Skin epidermis (tissue), 12 donors: Measurements from ENCODE around the gene CCDC182.

Experiments used
- H3K27ac ChIP-seq, 21 experiments: fragments of 200-600 bp; sonication (generic) in 11 of 21; one replicate each; pipeline ENCODE4 v1.5.0; 2020; ENCODE audit warnings: mild to moderate bottlenecking in 3 of 21, inconsistent platforms in 2 of 21, moderate library complexity in 2 of 21
- H3K4me3 ChIP-seq, 7 experiments: fragments of 200-600 bp; sonication (generic) in 2 of 7; one replicate each; pipeline ENCODE4 v1.5.0; 2020; ENCODE audit warnings: inconsistent platforms in 2 of 7, mild to moderate bottlenecking in 2 of 7, moderate library complexity in 1 of 7

The CCDC182 gene

DNA sequence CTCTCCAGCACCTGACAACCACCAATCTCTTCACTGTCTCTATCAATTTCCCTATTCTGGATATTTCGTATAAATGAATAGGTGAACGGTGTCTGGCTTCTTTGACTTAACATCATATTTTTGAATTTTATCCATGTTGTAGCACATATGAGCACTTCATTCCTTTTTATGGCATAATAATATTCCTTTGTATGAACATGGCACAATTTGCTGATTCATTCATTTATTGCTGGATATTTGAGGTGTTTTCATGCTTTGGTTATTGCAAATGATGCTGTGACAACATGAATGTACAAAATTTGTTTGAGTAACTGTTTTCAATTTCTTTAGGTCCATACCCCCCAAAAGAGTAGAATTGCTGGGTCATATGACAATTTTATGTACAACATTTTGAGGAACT, 12.0 kb downstream of the CCDC182 start:
- Histone ChIP-seq H3K4me3 (no peak overlapping the region), H3K27ac (no peak overlapping the region)

DNA sequence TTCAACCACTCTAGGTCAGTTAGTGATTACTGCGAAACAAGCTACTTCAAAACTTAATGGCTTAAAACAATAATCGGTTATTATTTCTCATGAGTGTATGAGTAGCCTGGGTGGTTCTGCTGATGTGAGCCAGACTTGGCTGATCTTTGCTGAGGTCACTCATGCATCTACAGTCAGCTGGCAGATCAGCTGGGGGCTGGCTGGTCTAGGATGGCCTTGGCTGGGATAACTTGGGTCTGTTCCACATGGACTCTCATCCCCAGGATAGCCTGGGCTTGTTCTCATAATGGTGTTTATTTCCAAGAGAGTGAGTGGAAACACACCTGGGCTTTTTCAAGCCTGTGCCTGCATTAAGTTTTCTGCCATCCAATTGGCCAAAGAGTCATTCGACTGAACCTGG, 13.0 kb downstream of the CCDC182 start:
- Histone ChIP-seq H3K4me3 (no peak overlapping the region), H3K27ac (no peak overlapping the region)

DNA sequence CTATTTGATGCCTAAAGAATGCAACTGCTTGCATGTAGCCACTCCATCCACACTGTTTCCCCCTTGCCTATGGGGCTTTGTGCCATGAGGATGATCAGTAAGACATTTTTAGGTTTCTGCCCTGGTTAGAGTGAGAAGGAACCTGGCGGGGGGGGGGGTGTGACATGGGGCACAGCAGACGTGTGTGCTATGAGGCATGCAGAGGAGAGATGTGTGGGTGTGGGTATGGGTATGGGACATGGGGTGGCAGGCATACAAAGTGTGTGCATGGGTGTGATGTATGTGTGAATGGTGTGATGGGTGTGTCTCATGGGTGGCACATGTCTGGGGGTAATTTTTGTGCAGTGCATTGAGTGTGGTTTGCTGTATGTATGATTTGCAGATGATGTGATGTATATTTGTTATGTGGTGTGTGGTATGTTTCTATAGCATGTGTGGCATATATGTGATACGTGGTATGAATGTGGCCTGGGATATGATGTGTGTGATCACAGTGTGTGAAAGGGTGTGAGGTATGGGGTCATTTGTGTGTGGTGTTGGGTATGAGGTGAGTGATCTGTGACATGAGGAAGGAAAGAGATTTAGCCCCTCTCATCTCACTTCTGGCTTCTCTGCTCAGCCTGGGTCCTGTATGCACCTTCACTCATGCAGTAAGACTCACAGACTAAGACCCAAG, 14.9 kb downstream of the CCDC182 start:
- no peak overlapping the region for H3K4me3 ChIP-seq
- no peak overlapping the region for H3K27ac ChIP-seq

DNA sequence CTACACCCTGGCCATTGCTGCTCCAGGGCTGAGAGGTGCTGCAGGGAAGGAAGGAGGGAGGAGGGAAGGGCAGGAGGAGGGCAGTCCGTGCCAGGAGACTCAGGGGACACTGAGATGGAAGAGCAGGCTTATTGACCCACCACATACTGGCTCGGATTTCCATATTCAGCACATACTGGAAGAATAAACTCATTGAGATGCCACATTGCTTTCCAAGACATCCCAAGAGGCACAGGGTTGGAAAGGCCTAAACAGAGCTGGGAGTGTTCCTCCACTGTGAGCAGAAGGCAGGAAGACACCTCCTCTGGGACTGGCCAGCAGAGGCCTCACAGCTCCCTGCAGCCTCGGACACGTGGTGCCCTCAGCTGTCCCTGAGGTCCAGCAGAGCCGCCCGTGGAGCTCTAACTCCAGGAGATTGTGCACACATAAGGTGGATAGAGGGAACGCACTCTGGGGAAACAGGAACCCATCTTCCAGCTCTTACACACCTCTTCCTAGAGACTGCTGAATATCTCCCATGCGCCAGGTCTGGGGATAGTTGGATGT, 17.4 kb downstream of the CCDC182 start:
- H3K27ac ChIP-seq = no peak overlapping the region
- H3K4me3 ChIP-seq = no peak overlapping the region

- Histone ChIP-seq H3K4me3 (no peak overlapping the region), H3K27ac (no peak overlapping the region)
These were observed 18.3 kb downstream of the CCDC182 start for GRCh38 chr17:57726838-57727237.

DNA sequence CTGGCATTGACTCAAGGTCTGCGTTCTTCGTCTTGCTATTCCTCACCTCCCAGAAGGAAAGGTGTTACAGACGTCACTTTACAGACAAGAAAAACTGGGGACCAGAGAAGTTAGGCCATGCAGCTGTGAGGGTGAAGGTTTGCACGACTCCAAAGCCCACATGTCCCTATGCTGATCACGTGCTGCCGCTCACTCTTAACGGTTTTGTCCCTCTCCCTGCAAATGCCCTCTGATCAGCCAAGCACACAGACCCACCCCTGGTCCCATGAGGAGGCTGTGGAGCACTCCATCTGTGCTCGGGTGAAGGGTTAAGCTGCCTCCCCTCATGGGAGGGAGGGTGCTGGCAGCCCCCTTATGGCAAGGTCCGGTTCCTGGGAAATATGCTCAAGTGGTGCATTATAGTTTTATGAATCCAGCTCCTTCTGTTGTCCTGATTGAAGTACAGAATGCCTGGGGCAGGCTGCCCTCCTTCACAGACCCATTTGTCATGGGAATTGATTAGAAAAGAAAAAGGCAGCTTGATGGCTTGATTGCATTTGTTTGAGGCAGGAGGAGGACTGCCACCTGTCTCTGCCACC, 18.8 kb downstream of the CCDC182 start:
- H3K27ac ChIP-seq = no peak overlapping the region
- no peak overlapping the region for H3K4me3 ChIP-seq

GRCh38 chr17:57724729-57725125, 20.4 kb downstream of the CCDC182 start:
- Histone ChIP-seq H3K4me3 (no peak overlapping the region), H3K27ac (no peak overlapping the region)

GRCh38 chr17:57724026-57724728, 20.9 kb downstream of the CCDC182 start:
- Histone ChIP-seq H3K4me3 (no peak overlapping the region), H3K27ac (no peak overlapping the region)

- Histone ChIP-seq H3K4me3 (no peak overlapping the region), H3K27ac (no peak overlapping the region)
These were observed 21.6 kb downstream of the CCDC182 start for GRCh38 chr17:57723427-57724025.

GRCh38 chr17:57722704-57723043, 22.4 kb downstream of the CCDC182 start:
- Histone ChIP-seq H3K27ac (no peak overlapping the region), H3K4me3 (no peak overlapping the region)

DNA sequence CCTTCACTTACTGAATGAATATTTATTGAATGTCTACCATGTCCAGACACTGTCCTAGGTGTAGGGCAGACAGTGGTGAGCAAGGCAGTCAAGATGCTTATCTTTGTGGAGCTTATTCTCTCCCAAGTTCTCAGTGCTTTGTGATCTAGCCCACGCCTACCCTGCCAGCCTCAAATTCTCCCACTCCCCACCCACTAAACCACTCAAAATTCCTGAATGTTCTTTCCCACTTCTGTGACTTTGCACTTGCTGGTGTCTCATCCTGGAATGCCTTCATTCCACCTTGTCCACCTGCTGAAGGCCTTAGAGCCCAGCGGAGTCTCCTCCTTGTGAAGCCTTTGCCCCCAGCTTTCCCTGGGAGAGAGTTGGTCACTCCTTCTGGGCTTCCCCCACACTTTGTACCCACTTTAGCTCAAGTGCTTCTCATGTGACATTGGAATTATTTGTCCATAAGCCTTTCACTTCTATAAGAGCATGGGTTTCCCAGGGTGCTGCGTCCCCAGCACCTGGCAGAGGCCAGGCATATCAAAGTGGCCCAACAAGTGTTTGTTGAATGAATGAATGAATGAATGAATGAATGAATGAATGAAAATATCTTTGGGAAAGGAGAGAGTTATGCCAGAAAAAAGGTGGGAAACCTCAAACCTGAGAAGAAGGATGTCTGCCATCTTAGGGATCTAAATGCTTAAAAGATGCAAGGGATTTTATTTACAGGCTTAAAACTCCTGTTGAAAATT, 23.0 kb downstream of the CCDC182 start:
- Histone ChIP-seq H3K27ac (no peak overlapping the region), H3K4me3 (no peak overlapping the region)

- Histone ChIP-seq H3K27ac (no peak overlapping the region), H3K4me3 (no peak overlapping the region)
These were observed 24.6 kb downstream of the CCDC182 start for GRCh38 chr17:57720386-57721035.

DNA sequence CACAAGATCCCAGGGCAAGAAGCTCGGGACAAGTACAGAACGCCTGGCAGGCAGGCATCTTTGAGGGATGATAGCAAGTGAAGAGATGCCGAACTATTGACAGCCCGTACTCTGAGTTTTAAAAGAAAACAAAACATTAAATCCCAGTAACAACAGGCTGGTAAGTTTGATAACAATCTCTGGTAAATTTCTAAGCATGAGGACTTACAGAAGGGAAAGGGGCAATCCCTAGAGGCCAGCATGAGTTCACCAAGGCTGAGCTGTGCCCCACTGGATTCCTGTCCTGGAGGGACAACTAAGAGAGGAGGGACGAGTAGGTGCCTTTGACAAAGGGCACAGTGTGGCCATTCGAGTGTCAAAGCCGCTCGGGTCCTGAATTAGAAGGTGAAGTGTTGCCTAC, 26.2 kb downstream of the CCDC182 start:
- no peak overlapping the region for H3K27ac ChIP-seq
- no peak overlapping the region for H3K4me3 ChIP-seq

- Histone ChIP-seq H3K27ac (no peak overlapping the region), H3K4me3 (no peak overlapping the region)
These were observed 29.1 kb downstream of the CCDC182 start for GRCh38 chr17:57715981-57716380.

- Histone ChIP-seq H3K27ac (no peak overlapping the region), H3K4me3 (no peak overlapping the region)
These were observed 30.4 kb downstream of the CCDC182 start for GRCh38 chr17:57714665-57715180.

DNA sequence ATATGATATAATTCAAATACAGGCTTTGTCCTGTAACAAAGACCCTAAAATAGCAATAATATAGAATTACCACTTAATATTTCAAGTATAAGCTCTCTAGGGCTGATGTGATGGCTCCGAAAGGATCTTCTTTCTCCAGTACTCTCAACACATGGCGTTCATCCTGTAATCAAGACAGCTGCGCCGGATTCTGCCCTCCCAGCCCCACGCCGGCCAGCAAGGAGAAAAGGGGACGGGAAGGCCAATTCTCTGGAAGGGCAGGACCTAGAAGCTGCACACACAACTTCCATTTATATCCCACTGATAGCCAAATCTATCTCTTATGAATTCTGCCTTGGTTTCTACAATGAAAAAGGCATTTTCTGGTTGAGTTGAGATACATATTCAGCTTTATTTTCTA, 32.0 kb downstream of the CCDC182 start:
- Histone ChIP-seq H3K4me3 (no peak overlapping the region), H3K27ac (no peak overlapping the region)

DNA sequence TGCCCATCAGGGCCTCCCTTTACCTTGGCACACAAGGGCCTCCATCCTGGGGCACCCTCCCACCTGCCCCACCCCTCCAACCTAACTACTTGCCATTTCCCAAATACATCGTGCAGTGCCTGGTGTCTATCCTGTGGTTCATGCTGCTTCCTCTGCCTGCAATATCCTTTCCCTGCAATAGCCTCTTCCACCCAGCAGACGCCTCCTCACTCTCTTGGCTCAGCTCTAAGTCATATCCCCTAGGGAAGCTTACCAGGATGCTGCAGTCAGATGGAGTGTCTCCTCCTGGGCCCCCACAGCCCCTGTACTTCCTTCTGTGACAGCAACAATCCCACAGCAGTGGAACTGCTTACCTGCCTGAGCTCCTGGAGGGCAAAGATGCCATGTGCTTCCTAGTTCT, 36.7 kb downstream of the CCDC182 start:
- no peak overlapping the region for H3K4me3 ChIP-seq
- H3K27ac ChIP-seq = no peak overlapping the region

GRCh38 chr17:57707892-57708291, 37.2 kb downstream of the CCDC182 start:
- H3K27ac ChIP-seq = no peak overlapping the region
- no peak overlapping the region for H3K4me3 ChIP-seq

DNA sequence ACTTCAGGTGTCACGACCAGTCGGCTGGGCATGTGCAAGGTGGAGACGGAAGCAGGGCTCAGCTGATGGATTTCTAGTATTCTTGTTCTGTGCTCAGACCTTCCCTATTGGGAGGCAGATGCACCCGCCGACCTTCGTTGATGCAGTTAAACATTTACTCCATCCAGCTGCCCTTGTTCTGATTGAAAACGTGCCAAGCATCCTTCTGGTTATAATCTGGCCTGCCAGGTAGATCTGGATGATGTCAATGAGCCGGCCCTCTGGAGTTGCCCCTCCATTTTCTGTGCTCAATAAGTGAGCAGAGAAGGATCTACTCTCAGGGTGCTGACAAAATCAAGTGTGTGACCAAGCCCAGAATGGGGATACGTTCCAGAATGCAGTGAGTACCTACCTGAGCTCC, 38.3 kb downstream of the CCDC182 start:
- Histone ChIP-seq H3K4me3 (no peak overlapping the region), H3K27ac (no peak overlapping the region)
